Islet precursor cell (in vitro differentiated cells): ENCODE results near the gene PMEPA1.

Source experiments
- DNase-seq: peaks from one replicate; pipeline ENCODE4 v3.0.0-alpha.2; 2018

PMEPA1 gene

DNA sequence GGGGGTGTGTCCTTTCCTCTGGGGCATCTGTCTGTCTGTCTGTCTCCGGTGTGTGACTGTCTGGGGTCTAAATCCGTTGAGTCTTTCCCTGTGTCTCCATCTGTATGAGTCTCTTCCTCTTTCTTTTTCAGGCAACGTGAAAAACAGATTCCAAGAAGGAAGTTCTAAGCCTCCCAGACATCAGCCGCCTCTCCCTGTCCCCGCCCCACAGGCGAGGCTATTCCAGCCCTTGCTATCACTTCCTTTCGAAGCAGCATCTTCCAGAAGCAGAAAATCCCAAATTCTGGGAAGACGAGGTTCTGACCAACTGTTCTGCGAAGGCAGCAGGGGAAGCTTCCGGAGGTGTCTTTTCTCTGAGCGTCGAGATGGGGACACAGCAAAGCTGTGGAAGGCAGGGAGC, 34.0 kb downstream of the PMEPA1 start:
- no peak for DNase-seq

DNA sequence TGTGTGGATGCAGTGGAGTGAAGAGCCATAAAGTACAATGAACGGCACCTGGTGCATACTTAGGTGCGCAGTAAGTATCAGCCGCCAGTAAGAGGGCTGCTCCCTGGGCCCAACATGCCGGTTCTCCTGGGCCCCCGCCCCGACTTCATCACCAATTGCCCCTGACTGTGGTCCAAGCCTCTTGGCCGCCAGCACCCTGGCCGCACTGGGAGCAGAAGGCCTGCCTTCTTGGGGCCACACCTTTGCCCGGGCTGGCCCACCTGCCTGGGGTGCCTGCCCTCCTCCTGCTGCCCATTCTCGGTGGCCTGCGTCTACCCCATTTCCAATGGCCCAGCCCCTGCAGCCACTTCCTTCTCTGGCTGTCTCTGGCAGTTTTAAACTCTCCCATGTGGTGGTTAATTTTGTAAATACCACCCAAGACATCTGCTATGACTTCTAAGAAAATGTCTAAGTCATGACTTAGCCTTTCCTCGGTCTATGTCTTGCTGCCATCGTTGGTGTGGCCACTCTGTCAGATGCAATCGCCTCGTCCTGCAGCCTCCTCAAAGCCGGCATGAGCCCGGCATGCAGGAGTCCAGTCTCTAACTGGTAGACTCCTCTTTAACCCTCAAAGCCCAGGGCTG, 36.8 kb downstream of the PMEPA1 start:
- DNase-seq = no peak

DNA sequence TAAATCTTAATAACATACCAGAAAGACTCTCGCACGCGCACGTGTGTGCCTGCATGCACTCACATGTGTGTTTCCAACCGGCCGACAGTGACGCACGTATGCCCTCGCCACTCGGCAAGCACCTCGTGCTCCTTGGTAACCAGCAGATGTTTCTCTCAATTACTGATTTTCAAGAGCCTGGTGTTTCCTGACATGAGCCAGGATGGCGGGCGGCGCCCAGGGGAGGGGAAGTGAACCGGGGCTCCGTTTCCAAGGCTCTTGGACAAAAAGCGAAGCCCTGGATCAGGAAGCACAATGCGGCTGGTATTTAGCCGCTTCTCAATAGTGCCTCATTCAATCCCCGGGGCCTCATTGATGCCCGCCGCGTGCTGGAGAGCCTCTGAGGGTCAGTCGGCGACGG, 37.7 kb downstream of the PMEPA1 start:
- DNase-seq = no peak

DNA sequence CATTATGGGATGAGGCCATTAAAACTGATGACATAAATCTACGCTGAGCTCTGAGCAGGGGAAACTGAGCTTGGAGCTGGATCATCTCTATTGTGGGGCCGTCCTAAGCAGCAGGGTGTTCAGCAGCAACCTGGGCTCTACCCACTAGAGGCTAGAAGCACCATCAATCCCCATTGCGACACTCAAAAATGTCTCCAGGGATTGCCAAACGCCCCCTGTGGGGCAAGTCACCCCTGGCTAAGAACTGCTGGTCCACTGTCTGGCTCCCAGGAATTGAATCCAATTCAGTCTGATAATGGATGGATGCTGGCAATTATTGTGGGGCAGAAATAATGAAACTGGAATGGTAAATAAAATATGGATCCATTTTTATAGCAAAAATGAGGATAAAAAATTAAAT, 38.2 kb downstream of the PMEPA1 start:
- no peak for DNase-seq

DNA sequence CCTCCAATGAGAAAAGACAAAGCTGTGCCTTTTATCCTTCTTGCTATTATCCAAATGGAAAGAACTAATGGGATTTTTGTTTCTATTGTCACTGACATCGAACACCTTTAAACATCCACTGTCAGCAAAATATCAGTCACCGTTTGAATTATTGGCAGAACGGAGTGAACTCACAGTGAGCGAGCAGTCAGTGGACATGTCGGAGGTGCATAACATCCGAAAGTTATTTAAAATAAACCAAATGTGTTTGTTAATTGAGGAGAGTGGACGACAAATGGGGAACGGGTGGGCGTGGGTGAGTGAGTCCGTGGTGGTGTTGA, 38.8 kb downstream of the PMEPA1 start:
- DNase-seq = no peak

DNA sequence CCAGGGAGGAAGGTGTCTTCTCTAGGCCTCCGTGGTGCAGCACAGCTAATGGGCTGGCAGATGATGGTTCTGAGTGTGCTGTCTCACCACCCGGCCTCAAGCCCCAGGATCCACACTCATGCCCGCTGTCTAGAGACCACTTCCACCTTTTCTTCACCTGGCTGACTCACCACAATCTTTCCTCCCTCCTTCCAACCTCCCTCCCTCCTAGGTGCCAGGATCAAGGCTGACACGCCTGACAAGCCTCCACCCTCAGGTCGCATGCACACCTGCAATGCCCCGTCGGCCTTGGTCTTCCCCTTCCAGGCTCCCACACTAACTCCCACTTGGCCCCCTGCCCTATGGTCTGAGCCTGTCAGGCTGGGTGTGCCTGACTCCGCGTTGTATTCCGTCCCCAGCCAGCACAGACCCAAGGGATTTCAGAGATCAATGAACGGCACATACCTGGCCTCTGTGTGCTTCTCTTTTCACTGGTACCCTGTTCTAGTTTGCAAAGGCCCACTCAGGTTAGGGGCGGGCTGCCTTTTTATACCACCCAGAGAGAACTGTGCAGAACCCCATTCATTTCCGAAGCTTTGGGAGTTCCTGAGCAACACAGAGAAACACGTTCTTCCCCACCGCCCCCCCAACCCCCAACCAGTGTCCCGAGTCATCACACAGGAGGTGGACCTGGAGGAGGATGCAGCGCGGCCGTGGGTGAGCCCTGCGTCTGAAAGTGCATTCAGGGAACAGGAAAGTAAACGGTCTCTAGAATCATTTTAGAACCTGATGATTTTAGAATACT, 39.3 kb downstream of the PMEPA1 start:
- DNase-seq = no peak

DNA sequence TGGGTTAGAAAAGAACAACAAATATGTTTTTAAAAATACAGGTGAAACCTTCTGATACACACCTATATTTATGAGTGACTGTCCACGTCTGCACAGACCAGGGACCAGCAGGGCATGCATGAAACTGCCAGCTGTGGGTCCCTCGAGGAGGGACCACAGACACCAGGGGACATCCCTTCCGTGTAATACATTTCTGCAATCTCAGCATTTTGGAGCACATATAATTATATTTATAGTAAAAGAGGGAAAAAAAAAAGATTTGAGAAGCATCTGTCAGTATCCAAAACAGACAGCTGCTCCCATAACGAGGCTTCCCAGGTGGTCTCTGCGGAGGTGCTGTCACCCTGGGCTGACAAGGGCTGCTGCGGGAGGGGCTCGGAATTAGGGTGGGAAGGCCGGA, 40.2 kb downstream of the PMEPA1 start:
- DNase-seq = no peak

DNA sequence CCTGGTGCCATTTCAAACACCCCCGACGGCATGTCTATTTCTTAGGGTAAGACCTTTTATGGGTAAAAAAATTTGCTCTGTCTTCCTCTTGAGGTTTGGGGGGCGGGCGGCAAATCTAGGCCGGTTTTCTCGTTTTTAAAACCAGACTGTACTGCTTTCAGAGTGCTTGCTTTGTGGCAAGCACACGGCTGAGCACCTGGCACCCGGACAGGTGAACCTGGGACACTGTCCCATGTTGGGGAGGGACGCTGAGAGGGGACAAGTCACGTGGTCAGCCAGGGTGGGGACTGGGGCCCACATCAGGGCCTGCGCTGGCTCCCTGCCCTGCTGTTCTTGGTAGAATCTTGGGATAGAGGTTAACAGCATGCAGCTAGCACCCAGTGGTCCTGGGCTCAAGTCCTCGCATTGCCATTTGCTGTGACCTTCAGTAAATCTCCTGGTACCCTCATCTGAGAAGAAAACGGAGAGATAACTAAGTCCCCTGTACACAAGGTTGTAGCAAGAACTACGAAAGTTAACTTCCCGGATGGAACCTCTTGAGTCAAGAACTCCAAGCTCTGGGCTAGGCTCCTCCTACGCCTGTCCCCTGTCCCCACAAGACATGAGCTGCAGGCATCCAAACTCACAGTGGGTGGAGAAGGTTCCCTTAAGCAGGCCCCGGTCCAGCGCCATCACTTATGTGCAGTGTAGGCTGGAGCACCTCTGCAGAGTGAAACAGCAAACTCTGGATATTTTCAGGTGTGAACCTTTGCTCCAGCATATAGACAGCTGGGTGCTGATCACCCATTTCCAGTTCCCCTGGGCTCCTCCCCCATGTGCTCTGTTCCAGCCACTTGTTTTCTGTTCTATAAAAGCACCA, 41.7 kb downstream of the PMEPA1 start:
- DNase-seq = no peak

DNA sequence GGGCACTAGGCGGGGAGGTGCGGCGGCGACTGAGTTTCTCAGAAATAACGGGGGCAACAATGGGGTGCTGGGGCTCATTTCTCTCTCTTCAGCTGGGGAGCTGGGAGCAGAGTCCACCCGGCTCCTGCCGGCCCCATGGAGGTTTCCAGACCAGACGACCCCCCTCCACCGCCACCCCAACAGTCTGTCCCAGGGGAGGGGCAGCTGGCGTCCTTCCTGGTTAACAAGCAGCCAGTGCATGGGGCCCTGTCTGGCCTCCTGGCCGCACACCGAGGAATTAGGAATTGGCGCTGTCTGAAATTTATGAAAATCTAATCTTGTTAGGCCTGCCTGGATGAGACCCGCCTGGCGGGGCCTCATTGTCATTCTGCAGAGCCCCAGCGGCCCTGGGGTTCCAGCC, 42.4 kb downstream of the PMEPA1 start:
- DNase-seq = no peak

DNA sequence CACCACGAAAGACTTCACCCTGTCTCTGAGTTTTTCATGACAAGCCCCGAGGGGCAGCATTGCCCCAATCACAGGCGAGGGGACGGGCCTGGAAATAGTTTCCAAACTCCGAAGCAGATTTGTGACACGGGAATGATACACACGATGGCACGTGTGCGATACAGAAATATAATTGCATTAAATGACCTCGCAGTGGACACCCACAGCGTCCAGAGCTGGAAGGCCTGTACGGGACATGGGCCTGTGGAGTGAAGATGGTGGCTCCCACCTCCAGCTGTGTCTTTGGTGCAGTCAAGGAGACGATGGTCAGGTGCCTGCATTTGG, 43.0 kb downstream of the PMEPA1 start:
- DNase-seq = no peak

DNA sequence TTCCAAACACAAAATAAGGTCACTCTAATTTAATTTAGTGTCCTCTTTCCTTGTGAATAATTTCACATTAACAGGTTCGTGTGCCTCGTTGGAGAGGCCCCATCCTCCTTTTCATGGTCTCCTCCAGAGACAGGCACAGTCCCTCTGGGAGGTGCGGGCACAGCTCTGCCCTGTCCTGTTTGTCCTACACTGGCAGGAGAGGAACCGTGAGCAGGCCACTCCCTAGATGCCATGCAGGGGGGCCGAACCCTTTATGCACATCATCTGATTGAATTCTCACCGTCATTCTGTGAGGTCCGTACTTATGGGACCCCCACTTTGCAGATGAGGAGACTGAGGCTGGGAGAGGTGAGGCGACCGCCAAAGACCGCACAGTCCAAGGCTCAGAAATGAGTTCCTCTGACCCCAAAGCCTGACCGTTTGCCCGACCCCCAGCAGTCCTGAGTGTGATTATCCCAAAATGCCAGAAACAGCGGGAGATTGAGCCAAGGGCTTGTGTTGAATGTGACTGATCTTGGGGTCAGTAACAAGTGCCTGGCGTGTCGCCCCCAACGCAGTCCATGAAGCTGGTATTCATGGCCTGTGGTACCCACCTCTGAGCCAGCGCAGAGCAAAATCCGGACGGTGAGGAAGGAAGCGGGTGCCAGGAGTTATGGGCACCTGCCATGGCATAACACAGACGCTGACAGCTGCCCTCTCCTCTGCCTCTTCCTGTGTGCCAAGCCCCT, 43.5 kb downstream of the PMEPA1 start:
- DNase-seq = no peak

DNA sequence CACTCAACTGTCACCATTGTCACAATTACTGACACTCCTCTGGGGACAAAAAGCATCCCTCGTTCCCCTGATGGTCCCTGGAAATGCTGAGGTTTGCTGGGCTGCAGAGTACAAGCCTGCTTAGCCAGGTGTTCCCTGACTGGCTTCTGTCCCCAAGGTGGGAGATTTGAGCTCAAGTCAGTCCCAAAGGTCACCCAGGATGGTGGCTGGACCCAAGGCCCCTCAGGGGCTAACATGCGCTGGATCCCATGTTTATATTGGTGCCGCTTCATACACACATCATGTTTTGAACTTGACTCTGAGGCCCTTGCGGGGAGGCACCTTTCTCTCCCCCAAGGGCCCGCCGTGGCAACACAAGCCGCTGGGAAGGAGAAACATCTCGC, 44.2 kb downstream of the PMEPA1 start:
- DNase-seq = no peak

DNA sequence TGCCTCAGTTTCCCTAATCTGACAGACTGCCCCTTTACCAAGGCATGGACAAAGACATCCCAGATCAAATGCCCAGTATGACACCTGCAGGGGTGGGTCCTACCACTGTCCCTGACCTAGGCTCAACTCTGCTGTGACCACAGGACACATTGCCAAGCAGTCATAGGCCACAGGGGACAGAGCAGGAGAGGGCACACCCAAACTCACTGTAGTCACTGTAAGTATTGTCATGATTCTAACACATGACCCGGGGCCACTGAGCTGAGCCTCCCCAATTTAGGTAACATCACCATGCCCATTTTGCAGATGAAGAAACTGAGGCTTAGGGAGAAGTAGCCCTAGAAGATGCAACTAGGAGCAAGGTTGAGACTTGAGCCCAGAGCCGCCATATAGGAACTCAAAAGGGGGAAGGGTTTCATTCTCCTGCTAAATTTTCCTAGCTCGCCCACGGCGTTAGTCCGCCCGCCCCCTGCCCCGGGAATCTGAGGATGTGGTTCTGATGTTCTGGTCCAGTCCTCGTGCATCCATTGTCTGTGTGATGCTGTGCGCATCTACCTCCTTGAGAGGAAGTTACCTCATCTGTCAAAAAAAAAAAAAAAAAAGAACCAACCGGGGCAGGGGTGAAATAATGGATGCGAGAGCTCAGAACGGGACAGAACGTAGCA, 44.8 kb downstream of the PMEPA1 start:
- no peak for DNase-seq

DNA sequence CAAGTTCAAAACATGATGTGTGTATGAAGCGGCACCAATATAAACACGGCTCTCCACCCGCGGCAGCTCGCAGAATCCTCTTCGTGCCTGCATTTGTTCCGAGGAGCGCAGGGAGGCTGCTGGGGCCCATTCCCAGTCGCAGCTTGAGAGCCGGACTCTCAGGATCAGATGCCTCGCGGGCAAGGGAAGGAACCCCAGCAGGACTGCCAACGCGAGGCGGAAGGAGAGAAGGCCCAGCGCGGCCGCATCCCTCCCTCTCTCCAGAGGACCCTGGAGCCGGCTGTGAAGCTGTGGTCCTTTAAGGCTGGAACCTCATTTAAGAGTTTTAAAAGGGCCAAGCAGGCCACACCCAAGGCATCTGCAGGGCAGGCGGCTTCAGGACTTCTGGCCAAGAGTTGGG, 45.3 kb downstream of the PMEPA1 start:
- no peak for DNase-seq

DNA sequence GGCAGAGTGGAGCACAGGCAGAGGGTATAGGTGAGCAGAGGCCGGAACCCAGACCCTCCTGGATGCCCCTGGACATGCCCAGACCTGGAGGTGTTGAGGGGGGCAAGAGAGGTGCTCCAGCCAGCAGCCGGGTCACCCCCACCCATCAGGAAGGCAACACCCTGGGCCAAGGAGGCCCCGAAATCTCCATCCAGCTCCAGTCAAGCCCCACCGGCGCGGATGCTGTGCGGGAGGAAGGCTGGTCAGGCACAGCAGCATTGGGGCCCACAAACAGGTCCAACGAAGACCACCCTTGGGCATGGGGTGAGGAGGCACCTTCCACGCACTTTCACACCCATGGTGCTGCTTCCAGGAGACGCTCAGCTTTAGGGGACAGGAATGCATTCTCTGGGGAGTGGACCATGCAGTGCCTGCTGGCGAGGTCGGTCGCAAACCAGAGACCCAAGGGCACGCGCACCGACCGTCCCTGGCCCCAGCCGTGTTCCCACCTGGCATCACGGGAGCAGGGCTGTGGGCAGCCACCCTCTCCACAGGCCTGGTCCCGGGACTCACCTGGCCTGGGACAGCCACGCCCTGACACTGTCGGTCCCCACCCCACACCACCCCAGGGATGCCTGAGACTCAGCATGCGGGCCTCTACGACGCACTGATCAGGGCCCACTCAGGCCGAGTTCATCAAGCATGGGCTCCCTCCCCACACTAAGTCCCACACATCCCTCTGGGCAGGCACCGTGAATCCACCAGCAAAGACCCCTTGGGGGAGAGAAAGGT, 45.9 kb downstream of the PMEPA1 start:
- peak; percentile 38 for DNase-seq

DNA sequence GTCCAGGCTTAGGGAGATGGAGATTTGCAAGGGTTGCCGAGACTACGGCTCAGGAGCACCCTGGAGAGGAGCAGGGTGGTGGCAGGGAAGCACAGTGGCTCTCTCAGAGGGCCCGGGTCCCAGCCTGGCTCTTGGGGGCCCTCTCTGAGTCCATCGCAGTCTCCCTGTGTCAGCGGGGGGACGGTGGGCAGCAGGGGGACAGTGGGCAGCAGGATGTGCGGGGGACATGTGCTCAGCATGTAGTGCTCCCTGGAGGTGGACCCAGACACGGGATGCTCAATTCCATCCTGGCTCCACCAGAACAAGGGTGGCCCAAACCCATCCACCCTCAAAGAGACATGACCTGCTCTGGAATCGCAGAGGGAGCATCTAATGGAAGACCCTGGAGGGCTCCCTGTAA, 46.6 kb downstream of the PMEPA1 start:
- DNase-seq = peak; percentile 42

DNA sequence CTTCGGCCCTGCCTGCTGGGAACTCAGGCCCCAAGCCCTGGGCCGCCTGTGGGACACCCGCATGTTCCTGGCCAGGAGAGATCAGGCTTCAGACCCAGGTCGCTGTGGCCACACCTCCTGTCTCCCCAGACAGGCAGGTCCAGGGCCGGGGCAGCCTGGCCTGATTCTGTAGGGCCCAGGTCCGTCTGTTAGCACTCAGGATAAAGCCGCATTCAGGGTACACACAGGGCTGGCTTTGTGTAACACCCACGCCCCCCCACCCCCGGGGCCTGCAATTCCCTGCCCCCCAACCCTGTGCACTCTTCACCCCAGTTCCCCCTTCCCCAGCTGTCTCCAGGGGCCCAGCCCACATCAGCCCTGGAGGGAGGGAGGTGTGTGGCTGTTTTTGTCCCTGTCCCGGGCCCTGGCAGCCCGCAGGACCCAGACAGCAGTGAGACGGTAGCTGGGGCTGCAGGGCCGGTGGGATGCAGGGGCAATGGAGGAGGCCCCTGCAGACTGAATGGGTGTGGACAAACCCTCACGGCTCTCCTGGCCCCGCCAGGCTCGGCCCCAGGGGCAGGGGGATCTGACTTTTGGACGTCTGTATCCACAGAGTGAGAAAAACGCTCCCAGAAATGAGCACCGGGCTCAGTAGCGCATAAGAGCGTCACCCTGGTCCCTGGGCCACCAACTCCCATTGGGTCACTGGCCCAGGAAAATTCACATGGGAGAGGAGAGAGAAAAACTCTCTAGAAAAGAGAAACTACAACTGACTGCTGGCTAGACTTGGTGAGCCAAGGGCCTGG, 47.2 kb downstream of the PMEPA1 start:
- DNase-seq = peak; percentile 55

DNA sequence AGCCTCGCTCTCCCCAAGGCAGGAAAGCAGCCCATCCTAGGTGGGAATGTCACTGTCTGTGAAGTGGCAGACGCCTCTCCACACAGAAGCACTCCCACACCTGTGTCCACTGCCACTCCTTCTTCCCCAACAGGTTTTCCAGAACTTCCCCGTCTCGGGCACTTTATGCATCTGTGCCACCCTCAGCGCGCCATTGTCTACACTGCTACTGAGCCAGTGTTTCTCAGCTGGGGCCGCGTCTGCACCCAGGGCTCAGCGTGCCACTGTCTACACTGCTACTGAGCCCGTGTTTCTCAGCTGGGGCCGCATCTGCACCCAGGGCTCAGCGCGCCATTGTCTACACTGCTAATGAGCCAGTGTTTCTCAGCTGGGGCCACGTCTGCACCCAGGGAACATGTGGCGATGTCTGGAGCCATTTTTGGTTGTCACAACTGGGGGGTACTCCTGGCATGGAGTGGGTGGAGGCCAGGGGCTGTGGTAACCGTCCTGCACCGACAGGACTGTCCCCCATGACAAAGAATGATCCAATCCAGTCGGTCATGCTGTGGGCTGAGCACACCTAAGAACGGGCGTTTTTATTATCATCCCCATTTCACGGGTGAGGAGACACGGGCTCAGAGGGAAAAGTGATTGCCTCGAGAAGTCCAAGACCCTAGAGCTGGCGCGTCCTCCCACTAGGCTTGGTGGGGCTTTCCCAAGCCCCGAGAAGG, 47.9 kb downstream of the PMEPA1 start:
- peak; percentile 49 for DNase-seq

DNA sequence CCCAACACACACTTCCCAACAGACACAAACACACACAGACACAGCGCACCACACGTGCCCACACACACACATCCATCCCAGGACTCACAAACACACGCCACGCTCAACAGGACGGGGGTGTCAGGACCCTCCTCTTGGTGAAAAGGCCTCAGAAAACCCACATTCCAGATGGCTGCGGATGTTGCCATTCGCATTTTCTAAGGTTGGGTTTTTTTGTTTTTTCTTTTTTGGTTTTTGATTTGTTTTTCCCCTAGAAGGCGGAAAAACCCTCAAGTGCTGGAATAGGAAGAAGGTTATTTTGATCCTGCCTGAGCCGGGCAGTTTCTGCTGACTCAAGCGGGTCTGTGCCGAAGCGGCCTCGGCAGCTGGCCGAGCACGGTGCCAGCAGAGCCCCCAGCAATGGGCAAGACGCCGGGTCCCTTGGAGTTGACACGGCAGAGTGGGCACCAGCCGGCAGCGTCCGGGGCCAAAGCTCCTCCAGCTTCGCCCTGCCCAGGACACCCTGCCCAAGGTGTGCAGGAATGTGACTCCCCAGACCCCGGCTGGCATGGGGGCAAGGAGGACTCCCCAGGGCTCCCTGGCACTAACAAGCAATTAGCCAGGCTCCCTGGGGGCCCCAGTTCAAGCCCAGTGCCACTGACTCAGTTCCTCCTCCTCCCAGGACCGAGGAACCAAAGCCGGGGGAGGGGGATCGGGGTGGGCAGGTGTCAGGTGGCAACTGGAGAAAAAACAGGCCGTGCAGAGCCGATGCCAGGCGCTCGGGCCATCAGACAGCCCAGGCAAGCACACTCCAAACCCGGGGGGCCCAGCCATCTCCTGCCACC, 48.7 kb downstream of the PMEPA1 start:
- DNase-seq = no peak
